ENCODE measurements around the gene GRHL1. TPM values are rescaled to one million over a fixed set of nuclear protein-coding genes. Genes with fewer than 3 reads are reported as not detected.

The GRHL1 gene
- total and polyA plus RNA-seq, 2 experiments from 2014 or later, result 2.9 to 4.2 TPM

GRCh38 chr2:9984217-9984739 is 32.8 kb downstream of the GRHL1 start:
- Histone ChIP-seq H2AFZ (no peak overlapping the region), H3K4me1 (ENCODE audit: insufficient read depth) (no peaks in the 10 kb centered on the region), H3K27me3 (ENCODE audit: insufficient read depth) (no peaks in the 10 kb centered on the region), H3K9me2 (ENCODE audit: insufficient read depth) (no peaks in the 10 kb centered on the region), H3K79me2 (replicated peaks; ENCODE audit: insufficient read depth) (no peaks in the 10 kb centered on the region), H3K4me3 (no peak overlapping the region), H3F3A (replicated peaks; ENCODE audit: low read depth) (no peaks in the 10 kb centered on the region), H4K20me1 (replicated peaks; ENCODE audit: insufficient read depth) (0 out of 2 replicates have a peak, but pooled peaks cover 2% of the 10 kb centered on the region), H3K27ac (ENCODE audit: low read depth) (no peak overlapping the region), H3K36me3 (ENCODE audit: insufficient read depth) (no peaks in the 10 kb centered on the region), H3K4me2 (no peak overlapping the region)
- no peak overlapping the region for H3K4me3 Mint-ChIP-seq
- DNase-seq (ENCODE audit: low spot score) (peak; percentile 78), ATAC-seq (peak; percentile 89)
- H3K27ac Mint-ChIP-seq, result no peak overlapping the region
- peaks cover 2% of the 10 kb centered on the region for H3K27me3 Mint-ChIP-seq (ENCODE audit: insufficient read depth, low read depth, poor library complexity)
- H3K36me3 Mint-ChIP-seq (ENCODE audit: low read depth), result no peaks in the 10 kb centered on the region
- H3K9me3 Mint-ChIP-seq, result no peaks in the 10 kb centered on the region
- peak; percentile 61 to 79 for TF ChIP-seq CTCF (conservative IDR thresholded peaks at IDR 0.05; ENCODE audit: low read depth in 2 of 2)
- no peak for TF ChIP-seq EZH2phosphoT487 (IDR thresholded peaks at IDR 0.05; ENCODE audit: unreplicated experiment)
- no peak for TF ChIP-seq STAT1 (IDR thresholded peaks at IDR 0.05; ENCODE audit: unreplicated experiment)
- no peak for TF ChIP-seq ETS1 (IDR thresholded peaks at IDR 0.05)
- no peak for TF ChIP-seq ZNF462 (CRISPR knock-in tag; IDR thresholded peaks at IDR 0.05)
- H3K4me1 Mint-ChIP-seq, result no peaks in the 10 kb centered on the region
